ENCODE measurements around the gene COL11A1.

Gene COL11A1

GRCh38 chr1:102897557-102897956 is 210.8 kb downstream of the COL11A1 start:
- DNase-seq, result peak; percentile 76

- no peak for DNase-seq
Observed at GRCh38 chr1:102896771-102897170, 211.6 kb downstream of the COL11A1 start.

GRCh38 chr1:102896286-102896685 is 212.0 kb downstream of the COL11A1 start:
- no peak for DNase-seq

GRCh38 chr1:102891868-102892625 is 216.3 kb downstream of the COL11A1 start:
- peak; percentile 83 for DNase-seq

GRCh38 chr1:102886638-102887037 is 221.7 kb downstream of the COL11A1 start:
- DNase-seq, result no peak

- no peak for DNase-seq
Observed at GRCh38 chr1:102884238-102884637, 224.1 kb downstream of the COL11A1 start.

GRCh38 chr1:102879439-102879993 is 228.8 kb downstream of the COL11A1 start:
- peak; percentile 95 for DNase-seq

- DNase-seq, result no peak
Observed at GRCh38 chr1:102875756-102876155, 232.6 kb downstream of the COL11A1 start.

GRCh38 chr1:102872526-102872925 is 235.8 kb downstream of the COL11A1 start:
- no peak for DNase-seq

- no peak for DNase-seq
Observed at GRCh38 chr1:102872097-102872496, 236.2 kb downstream of the COL11A1 start.

- DNase-seq, result no peak
Observed at GRCh38 chr1:102863704-102864103, 244.6 kb downstream of the COL11A1 start.

- no peak for DNase-seq
Observed at GRCh38 chr1:102861247-102861646, 247.1 kb downstream of the COL11A1 start.

GRCh38 chr1:102858695-102859094 is 249.6 kb downstream of the COL11A1 start:
- DNase-seq, result peak; percentile 85

GRCh38 chr1:102857251-102857650 is 251.1 kb downstream of the COL11A1 start:
- DNase-seq, result no peak

- no peak for DNase-seq
Observed at GRCh38 chr1:102853701-102854187, 254.6 kb downstream of the COL11A1 start.

- DNase-seq, result no peak
Observed at GRCh38 chr1:102853136-102853535, 255.2 kb downstream of the COL11A1 start.

- DNase-seq, result peak; percentile 36
Observed at GRCh38 chr1:102852613-102853012, 255.7 kb downstream of the COL11A1 start.

- DNase-seq, result peak; percentile 67
Observed at GRCh38 chr1:102851616-102852015, 256.7 kb downstream of the COL11A1 start.

GRCh38 chr1:102842606-102843005 is 265.7 kb downstream of the COL11A1 start:
- DNase-seq, result no peak

- DNase-seq, result no peak
Observed at GRCh38 chr1:102840741-102841140, 267.6 kb downstream of the COL11A1 start.

- DNase-seq, result no peak
Observed at GRCh38 chr1:102838016-102838415, 270.3 kb downstream of the COL11A1 start.

- DNase-seq, result no peak
Observed at GRCh38 chr1:102837551-102837950, 270.8 kb downstream of the COL11A1 start.

GRCh38 chr1:102836991-102837390 is 271.3 kb downstream of the COL11A1 start:
- DNase-seq, result no peak

GRCh38 chr1:102834688-102835320 is 273.5 kb downstream of the COL11A1 start:
- peak; percentile 64 for DNase-seq
